HepG2 (cell line): Measurements from ENCODE around the gene MYCBPAP. TPM values are rescaled to one million over a fixed set of nuclear protein-coding genes. Genes with fewer than 3 reads are reported as not detected.
A peak's percentile ranks its signal among the peaks of the same experiment; 100 is the strongest.

Source experiments
- DBP ChIP-seq: sonication (generic); formaldehyde crosslinking; IDR thresholded peaks from 2 replicates; pipeline ENCODE4 v1.4.0; 2020; ENCODE audit warnings: missing genetic modification reagents; ENCODE audit errors: not compliant biosample characterization
- GPN1 ChIP-seq: sonication (generic); formaldehyde crosslinking; IDR thresholded peaks from 2 replicates; pipeline ENCODE4 v1.5.1; 2020; ENCODE audit warnings: missing genetic modification reagents, borderline replicate concordance
- HBP1 ChIP-seq: IDR thresholded peaks from 2 replicates; pipeline ENCODE4 v1.6.1; 2016; ENCODE audit warnings: low read depth, control low read depth
- HNRNPUL1 ChIP-seq: fragments of 200-400 bp; formaldehyde crosslinking; IDR thresholded peaks from 2 replicates; pipeline ENCODE4 v1.6.1; 2017; ENCODE audit warnings: low read depth, mild to moderate bottlenecking, low read length, moderate library complexity
- HOXA5 ChIP-seq: sonication (generic); formaldehyde crosslinking; IDR thresholded peaks from 2 replicates; pipeline ENCODE4 v1.4.0; 2020; ENCODE audit warnings: missing genetic modification reagents
- KLF12 ChIP-seq: sonication (generic); formaldehyde crosslinking; IDR thresholded peaks from 2 replicates; pipeline ENCODE4 v1.4.0; 2020; ENCODE audit warnings: missing genetic modification reagents, borderline replicate concordance
- MYC ChIP-seq: sonication (generic); formaldehyde crosslinking; IDR thresholded peaks from 2 replicates; pipeline ENCODE4 v1.9.0; 2021; ENCODE audit warnings: missing genetic modification reagents, borderline replicate concordance
- NCOA2 ChIP-seq: sonication (generic); formaldehyde crosslinking; IDR thresholded peaks from 2 replicates; pipeline ENCODE4 v1.8.0; 2022; ENCODE audit warnings: inconsistent platforms
- NR0B2 ChIP-seq: sonication (generic); formaldehyde crosslinking; IDR thresholded peaks from 2 replicates; pipeline ENCODE4 v1.4.0; 2020; ENCODE audit warnings: mild to moderate bottlenecking, missing genetic modification reagents
- RFXAP ChIP-seq: sonication (generic); formaldehyde crosslinking; IDR thresholded peaks from 2 replicates; pipeline ENCODE4 v1.4.0; 2020; ENCODE audit warnings: missing genetic modification reagents, borderline replicate concordance
- SP1 ChIP-seq, 2 experiments: fragments of 450-650 bp in 1 of 2; sonication (generic) in 1 of 2; formaldehyde crosslinking in 1 of 2; IDR thresholded peaks; 2 replicates each; pipeline versions ENCODE4 v1.4.0 to v1.6.1; 2016 to 2020; ENCODE audit warnings: missing genetic modification reagents in 1 of 2
- SP5 ChIP-seq: IDR thresholded peaks from 2 replicates; pipeline ENCODE4 v1.6.1; 2016; ENCODE audit warnings: low read depth, borderline replicate concordance
- ZBED4 ChIP-seq: sonication (generic); formaldehyde crosslinking; IDR thresholded peaks from 2 replicates; pipeline ENCODE4 v1.4.0; 2020; ENCODE audit warnings: missing genetic modification reagents, borderline replicate concordance
- ZMYM3 ChIP-seq: sonication (generic); formaldehyde crosslinking; IDR thresholded peaks from 2 replicates; pipeline ENCODE4 v1.5.1; 2020; ENCODE audit warnings: mild to moderate bottlenecking, missing genetic modification reagents
- ZNF225 ChIP-seq: sonication (generic); formaldehyde crosslinking; IDR thresholded peaks from 2 replicates; pipeline ENCODE4 v1.4.0; 2020; ENCODE audit warnings: mild to moderate bottlenecking, missing genetic modification reagents
- ZNF274 ChIP-seq: sonication (generic); formaldehyde crosslinking; IDR thresholded peaks from 2 replicates; pipeline ENCODE4 v1.5.1; 2020; ENCODE audit warnings: mild to moderate bottlenecking, missing genetic modification reagents
- ZNF512B ChIP-seq: sonication (generic); formaldehyde crosslinking; IDR thresholded peaks from 2 replicates; pipeline ENCODE4 v1.5.1; 2020; ENCODE audit warnings: missing genetic modification reagents, mild to moderate bottlenecking, borderline replicate concordance
- ZNF605 ChIP-seq: sonication (generic); formaldehyde crosslinking; IDR thresholded peaks from 2 replicates; pipeline ENCODE4 v1.8.0; 2022; ENCODE audit warnings: mild to moderate bottlenecking, missing genetic modification reagents
- ZNF891 ChIP-seq: sonication (generic); formaldehyde crosslinking; IDR thresholded peaks from 2 replicates; pipeline ENCODE4 v1.5.0; 2020; ENCODE audit warnings: mild to moderate bottlenecking, missing genetic modification reagents
- polyA plus RNA-seq, 8 experiments: library from polyadenylated mRNA; depleted of rRNA in 3 of 8; stranded (reverse) in 7 of 8; unstranded in 1 of 8; fragments of >200 nt; fragmentation: Illumina TruSeq in 4 of 8; extraction: Trizol in 4 of 8; gene quantifications; 2 replicates each; pipeline versions ENCODE4 v1.2.1 to v1.2.3, GENCODE V29; 2011 to 2016; ENCODE audit warnings: low read depth in 4 of 8, missing spikeins in 1 of 8, mixed read lengths in 1 of 8; ENCODE audit not compliant: insufficient read depth in 1 of 8
- total RNA-seq, 5 experiments: library from RNA; depleted of rRNA; stranded (reverse); fragments of >200 nt; fragmentation: Illumina TruSeq; extraction: Trizol; gene quantifications; 2 replicates each; pipeline ENCODE4 v1.2.3, GENCODE V29; 2016; ENCODE audit warnings: low read depth in 1 of 5

MYCBPAP gene
- total and polyA plus RNA-seq, 2 of the 13 experiments (the other 11 are each of a cell fraction or from before 2014, with no cell fraction given), result 0.22 to 0.24 TPM

- TF ChIP-seq ZBED4 (CRISPR knock-in tag) (no peak), NCOA2 (no peak), SP5 (CRISPR knock-in tag) (no peak), ZMYM3 (CRISPR knock-in tag) (peak; percentile 89), HOXA5 (CRISPR knock-in tag) (0 out of 2 replicates have a peak, but pooled peaks have one; percentile 10), HNRNPUL1 (no peak), ZNF512B (CRISPR knock-in tag) (0 out of 2 replicates have a peak, but pooled peaks have one; percentile 16), MYC (CRISPR knock-in tag) (no peak), NR0B2 (CRISPR knock-in tag) (0 out of 2 replicates have a peak, but pooled peaks have one; percentile 33), RFXAP (CRISPR knock-in tag) (peak; percentile 31; the same call in 1 of the 2 replicates), SP1 (IDR thresholded peaks at IDR 0.05) (no peak), SP1 (CRISPR knock-in tag; IDR thresholded peaks at IDR 0.05) (peak; percentile 58; the same call in 1 of the 2 replicates), ZNF605 (no peak), KLF12 (CRISPR knock-in tag) (0 out of 2 replicates have a peak, but pooled peaks have one; percentile 33), ZNF891 (no peak), ZNF274 (CRISPR knock-in tag) (peak; percentile 50; the same call in 1 of the 2 replicates), GPN1 (no peak), HBP1 (no peak), ZNF225 (no peak), DBP (CRISPR knock-in tag) (no peak)
Measured at GRCh38 chr17:50539762-50540559, 31.7 kb downstream of the MYCBPAP start (continued).
